GM10847 (cell line): ENCODE results near the gene DCD.

Experiments used
- POLR2A ChIP-seq: IDR thresholded peaks from 2 replicates; pipeline ENCODE4 v1.6.1; 2011; ENCODE audit not compliant: insufficient read length; ENCODE audit errors: extremely low read depth

Gene DCD

GRCh38 chr12:54598970-54599369 is 49.2 kb downstream of the DCD start:
- no peak for TF ChIP-seq POLR2A

GRCh38 chr12:54596526-54596946 is 51.6 kb downstream of the DCD start:
- TF ChIP-seq POLR2A: no peak

GRCh38 chr12:54595471-54595870 is 52.7 kb downstream of the DCD start:
- TF ChIP-seq POLR2A: no peak
